ENCODE data around the gene SPHK2.

The SPHK2 gene

GRCh38 chr19:48608798-48609263, 10.5 kb upstream of the SPHK2 start (continued):
- TF ChIP-seq ZSCAN30 (tag by site-specific recombination; IDR thresholded peaks at IDR 0.05): no peak
- TF ChIP-seq ZBTB48 (tag by site-specific recombination; IDR thresholded peaks at IDR 0.05): no peak
- TF ChIP-seq ZXDB (tag by site-specific recombination; IDR thresholded peaks at IDR 0.05): no peak
- no peak for TF ChIP-seq ZNF664 (tag by site-specific recombination; IDR thresholded peaks at IDR 0.05)

- Histone ChIP-seq H3K36me3 (ENCODE audit: control insufficient read depth in 2 of 2, insufficient read depth in 1 of 2, low read length in 2 of 2) (no peaks in the 10 kb centered on the region), H3K9me3 (ENCODE audit: control insufficient read depth, insufficient read depth, low read depth, low read length) (no peaks in the 10 kb centered on the region), H3K27ac (ENCODE audit: extremely low read depth, low read depth, low read length) (no peak overlapping the region), H3K4me1 (ENCODE audit: control insufficient read depth, insufficient read depth, low read length) (no peaks in the 10 kb centered on the region; the same call in 1 of the 2 replicates), H3K4me3 (ENCODE audit: low read depth, low read length) (no peak overlapping the region)
- POLR2A ChIA-PET: interaction anchor here (0.6 to 5.2 kb wide), 5 partner anchors 8 to 120 kb away, joined by 3 to 60 read pairs (median 3); partner anchors contain the start of genes RPL18 and SPHK2
- CTCF ChIA-PET: interaction anchor here (0.5 to 5.3 kb wide), 15 partner anchors 15 to 1557 kb away, joined by 3 to 51 read pairs (median 4); partner anchors contain the start of gene KDELR1
- no peak for TF ChIP-seq ZNF677 (tag by site-specific recombination; IDR thresholded peaks at IDR 0.05)
- no peak for TF ChIP-seq ZIC2 (tag by site-specific recombination; IDR thresholded peaks at IDR 0.05)
- no peak for TF ChIP-seq ZNF133 (tag by site-specific recombination; IDR thresholded peaks at IDR 0.05)
- TF ChIP-seq PBX3 (CRISPR knock-in tag; IDR thresholded peaks at IDR 0.05): no peak
- TF ChIP-seq ZNF768 (tag by site-specific recombination; IDR thresholded peaks at IDR 0.05): no peak
- no peak for TF ChIP-seq ZNF138 (tag by site-specific recombination; IDR thresholded peaks at IDR 0.05; ENCODE audit: borderline replicate concordance)
- TF ChIP-seq ZNF184 (tag by site-specific recombination; IDR thresholded peaks at IDR 0.05): no peak
- no peak for TF ChIP-seq SP7 (tag by site-specific recombination; IDR thresholded peaks at IDR 0.05)
- no peak for TF ChIP-seq SALL2 (tag by site-specific recombination; IDR thresholded peaks at IDR 0.05; ENCODE audit: borderline replicate concordance)
- TF ChIP-seq ZNF202 (tag by site-specific recombination; IDR thresholded peaks at IDR 0.05; ENCODE audit: borderline replicate concordance): no peak
- TF ChIP-seq ZNF660 (tag by site-specific recombination; IDR thresholded peaks at IDR 0.05): no peak
- TF ChIP-seq ZNF362 (tag by site-specific recombination; IDR thresholded peaks at IDR 0.05): no peak
- no peak for TF ChIP-seq ZNF175 (tag by site-specific recombination; IDR thresholded peaks at IDR 0.05)
- TF ChIP-seq ZNF423 (tag by site-specific recombination; IDR thresholded peaks at IDR 0.05): no peak
- TF ChIP-seq SCRT2 (tag by site-specific recombination; IDR thresholded peaks at IDR 0.05): no peak
- no peak for TF ChIP-seq ZNF558 (tag by site-specific recombination; IDR thresholded peaks at IDR 0.05)
Measured at GRCh38 chr19:48609571-48610108, 9.7 kb upstream of the SPHK2 start.

GRCh38 chr19:48611872-48612271, 7.4 kb upstream of the SPHK2 start:
- Histone ChIP-seq H3K4me3 (ENCODE audit: low read depth, low read length) (no peak overlapping the region), H3K9me3 (ENCODE audit: control insufficient read depth, insufficient read depth, low read depth, low read length) (no peaks in the 10 kb centered on the region), H3K4me1 (ENCODE audit: control insufficient read depth, insufficient read depth, low read length) (peaks cover 16% of the 10 kb centered on the region), H3K36me3 (ENCODE audit: control insufficient read depth in 2 of 2, insufficient read depth in 1 of 2, low read length in 2 of 2) (peaks cover 10 to 21% of the 10 kb centered on the region in 2 experiments), H3K27ac (ENCODE audit: extremely low read depth, low read depth, low read length) (no peak overlapping the region)
- ChIA-PET CTCF (interaction anchor here (0.7 to 0.9 kb wide), 2 partner anchors 122 to 743 kb away, joined by 3 to 6 read pairs; no protein-coding TSS in a partner anchor), POLR2A (interaction anchor here (0.6 to 1.0 kb wide), 2 partner anchors 20 to 110 kb away, joined by 3 read pairs; no protein-coding TSS in a partner anchor)
- TF ChIP-seq ZFHX2 (tag by site-specific recombination; conservative IDR thresholded peaks at IDR 0.05) (peak; percentile 75), EGR2 (tag by site-specific recombination; IDR thresholded peaks at IDR 0.05; ENCODE audit: low read depth) (peak; percentile 80), INSM2 (tag by site-specific recombination; IDR thresholded peaks at IDR 0.05) (no peak)

Data from HEK293 (cell line).